GM19463 (cell line): ENCODE results near the gene PDX1.

Experiments
- ATAC-seq: cut with Tn5 transposase; IDR thresholded peaks from one replicate; pipeline ENCODE4 v1.9.1; 2021; ENCODE audit warnings: mild to moderate bottlenecking, moderate library complexity; ENCODE audit not compliant: unreplicated experiment

The PDX1 gene

GRCh38 chr13:27919934-27920676 is at the start of gene PDX1:
TSS of gene PDX1 (plus strand) at chr13:27920000. CDS start at chr13:27920139, 139 bp downstream.
- peak; percentile 63 for ATAC-seq

- ATAC-seq: no peak
These were observed 41.5 kb upstream of the PDX1 start for GRCh38 chr13:27878274-27878673.

DNA sequence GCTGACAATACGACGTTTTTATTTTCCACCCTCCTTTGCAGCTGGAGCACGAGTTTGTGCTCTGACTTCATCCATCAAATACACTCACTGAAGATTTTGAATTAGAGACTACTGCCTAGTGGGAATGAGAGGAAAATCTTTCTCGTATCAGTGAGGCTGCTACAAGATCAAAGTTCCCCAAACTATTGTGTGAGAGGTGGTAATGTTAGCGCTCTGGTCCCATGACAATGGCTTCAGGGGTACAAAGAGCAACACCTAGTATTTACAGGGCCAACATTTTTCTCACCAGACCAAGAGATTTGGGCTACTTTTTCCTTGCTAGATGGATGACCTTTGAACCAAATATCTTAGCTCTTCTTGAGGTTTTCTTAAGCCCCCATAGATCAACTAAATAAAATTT is 30.3 kb upstream of the PDX1 start:
- ATAC-seq: no peak

DNA sequence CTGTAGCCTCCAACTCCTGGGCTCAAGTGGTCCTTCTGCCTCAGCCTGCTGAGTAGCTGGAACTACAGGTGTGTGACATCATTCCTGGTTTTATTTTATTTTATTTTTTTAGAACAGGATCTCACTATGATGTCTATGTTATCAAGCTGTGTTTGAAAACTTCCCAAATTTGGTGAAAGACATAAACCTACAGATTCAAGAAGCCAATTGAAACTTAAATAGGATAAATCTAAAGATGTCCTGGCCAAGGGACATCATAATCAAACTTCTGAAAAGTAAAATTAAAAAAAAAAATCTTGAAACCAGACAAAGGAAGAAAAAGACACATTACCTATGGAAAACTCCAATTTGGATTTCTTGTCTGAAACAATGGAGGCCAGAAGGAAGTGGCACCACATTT is 23.1 kb upstream of the PDX1 start:
- ATAC-seq: no peak

DNA sequence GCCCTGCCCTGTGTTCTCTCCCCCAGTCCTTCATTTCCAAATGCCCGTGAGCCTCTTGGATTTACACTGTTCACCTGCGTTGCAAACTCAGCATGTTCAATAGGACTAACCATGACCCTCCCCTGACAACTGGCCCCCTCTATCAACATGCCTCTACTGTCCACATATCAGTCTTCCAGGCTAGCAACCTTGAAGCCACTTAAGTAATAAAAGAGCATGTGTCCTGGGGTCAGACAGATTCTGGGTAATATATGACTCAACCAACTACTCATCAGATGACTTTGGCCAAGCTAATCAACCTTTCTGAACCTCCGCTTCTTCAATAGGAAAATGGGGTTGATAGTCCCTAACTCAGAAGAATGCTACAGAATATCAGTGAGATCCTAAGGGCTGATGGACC is 15.1 kb upstream of the PDX1 start:
- no peak for ATAC-seq

- no peak for ATAC-seq
These were observed 14.2 kb upstream of the PDX1 start for GRCh38 chr13:27905650-27906049.

DNA sequence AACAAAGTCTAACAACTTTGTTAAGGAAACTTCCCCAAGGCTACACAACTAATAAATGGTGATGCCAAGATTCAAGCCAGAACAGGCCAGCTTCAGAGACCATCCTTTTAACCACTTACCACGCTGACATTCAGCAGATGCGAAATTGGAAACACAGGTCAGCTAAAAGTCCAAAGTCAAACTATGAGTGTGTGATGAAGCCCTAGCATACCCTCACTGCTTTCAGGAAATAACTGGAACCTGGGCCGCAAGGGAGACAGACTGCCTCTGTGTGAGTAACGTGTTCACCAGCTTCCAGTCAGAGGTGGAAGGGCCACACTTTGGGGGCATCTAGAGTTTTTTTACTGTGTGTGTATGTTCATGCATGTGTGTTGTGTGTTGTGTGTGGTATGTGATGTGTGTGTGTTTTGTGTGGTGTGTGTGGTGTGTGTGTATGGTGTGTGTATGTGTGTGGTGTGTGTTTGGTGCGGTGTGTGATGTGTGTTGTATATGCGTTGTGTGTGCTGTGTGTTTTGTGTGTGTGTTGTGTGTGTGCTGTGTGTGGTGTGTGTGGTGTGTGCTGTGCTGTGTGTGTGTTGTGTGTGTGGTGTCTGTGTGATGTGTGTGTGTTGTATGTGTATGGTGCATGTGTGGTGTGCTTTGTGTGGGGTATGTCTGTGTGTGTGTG is 12.5 kb upstream of the PDX1 start:
- no peak for ATAC-seq

GRCh38 chr13:27909378-27909777 is 10.4 kb upstream of the PDX1 start:
- ATAC-seq: no peak

DNA sequence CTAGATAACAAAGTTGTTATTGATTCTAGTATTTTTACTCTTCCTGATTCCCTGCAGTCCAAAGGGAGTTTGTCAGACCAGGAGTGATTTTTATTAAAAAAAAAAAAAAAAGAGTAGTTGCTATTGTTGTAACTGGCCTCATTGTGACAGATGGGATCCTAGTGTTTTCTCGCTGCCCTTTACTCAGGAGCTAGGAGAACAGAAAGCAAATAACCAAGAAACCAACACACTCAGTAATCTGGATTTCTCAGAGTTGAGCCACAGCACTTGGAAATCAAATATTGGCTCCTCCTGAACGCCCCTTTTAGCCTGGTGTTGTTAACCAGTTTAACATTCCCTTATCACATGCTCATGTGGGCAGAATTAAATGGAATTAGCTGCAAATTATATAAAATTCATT is 8.3 kb upstream of the PDX1 start:
- ATAC-seq: no peak

- no peak for ATAC-seq
These were observed 6.6 kb upstream of the PDX1 start for GRCh38 chr13:27913160-27913559.

DNA sequence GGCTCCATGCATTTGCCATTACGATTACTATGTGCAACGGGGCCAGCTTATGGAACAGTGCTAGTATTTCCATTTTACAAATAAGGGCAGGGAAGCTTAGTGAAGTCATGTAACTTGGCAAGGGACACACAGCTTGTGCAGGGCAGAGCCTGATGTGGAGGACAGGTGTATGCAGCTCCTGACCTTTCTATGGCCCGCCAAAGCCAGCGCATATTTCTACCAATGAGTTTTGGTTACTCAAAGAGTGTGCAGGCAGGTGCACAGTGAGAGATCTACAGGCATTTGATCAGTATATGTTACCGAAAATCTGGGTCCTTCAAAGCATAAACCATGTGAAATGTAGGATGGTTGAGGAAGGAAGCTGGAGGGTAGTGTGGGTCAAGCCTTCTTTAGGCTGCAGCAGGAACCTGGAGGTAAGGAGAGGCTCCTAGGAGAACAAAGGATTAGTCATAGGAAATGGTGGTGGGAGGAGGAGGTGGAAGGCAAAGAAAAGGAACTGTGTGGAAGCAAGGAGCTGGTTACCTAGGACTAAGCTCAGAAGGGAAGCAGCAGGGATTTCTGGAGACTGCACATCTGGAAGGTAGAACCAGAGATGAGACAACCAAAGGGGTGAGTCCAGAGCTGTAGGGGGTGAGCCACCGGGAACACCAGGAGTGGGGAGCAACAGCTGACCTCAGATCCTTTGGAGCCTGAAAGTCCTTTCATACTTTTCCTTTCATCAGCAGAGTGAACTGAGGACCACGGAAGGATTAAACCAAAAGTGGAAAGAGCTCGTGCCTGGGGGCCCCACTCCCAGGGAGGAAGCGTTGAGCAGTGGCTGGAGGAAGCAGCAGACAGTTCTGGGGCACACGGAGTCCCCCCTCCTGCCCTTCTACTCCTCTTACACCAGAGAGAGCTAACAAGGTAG is 4.2 kb upstream of the PDX1 start:
- ATAC-seq: no peak

GRCh38 chr13:27917121-27917947 is 2.5 kb upstream of the PDX1 start:
- ATAC-seq: no peak

- no peak for ATAC-seq
These were observed 1.5 kb upstream of the PDX1 start for GRCh38 chr13:27918041-27918917.

DNA sequence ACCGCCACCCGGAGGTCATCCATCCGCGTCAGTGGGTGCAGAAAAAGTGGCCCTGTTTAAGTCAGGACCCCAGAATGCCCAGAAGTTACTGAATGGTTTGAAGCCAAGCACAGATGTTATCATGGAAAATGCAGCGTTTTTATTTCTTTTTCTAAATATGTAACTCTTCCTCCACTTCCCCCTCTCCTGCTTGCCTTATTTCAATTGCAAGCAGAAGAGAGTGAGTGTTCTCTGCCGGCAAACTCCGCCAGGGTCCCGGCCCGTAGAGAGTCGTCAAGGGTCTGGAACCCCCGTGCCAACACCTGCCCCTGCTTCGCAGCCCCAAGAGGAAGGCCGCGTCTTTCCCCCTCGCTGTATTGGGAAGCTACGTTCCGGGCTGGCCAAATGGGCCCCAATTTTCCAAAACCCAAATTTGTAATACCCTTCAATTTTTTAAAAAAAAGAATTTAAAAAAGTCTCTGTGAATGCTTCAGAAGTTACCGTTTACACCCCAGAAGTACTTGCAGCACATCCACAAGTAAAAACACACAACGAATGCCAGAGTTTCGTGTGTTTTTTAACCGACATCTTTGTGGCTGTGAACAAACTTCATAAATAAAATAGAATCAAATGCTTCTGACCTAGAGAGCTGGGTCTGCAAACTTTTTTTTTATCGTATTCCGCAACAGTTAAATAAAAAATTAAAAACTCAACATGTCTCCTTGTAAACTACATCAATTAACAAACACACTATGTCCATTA is 712 bp upstream of the PDX1 start:
- ATAC-seq: no peak

DNA sequence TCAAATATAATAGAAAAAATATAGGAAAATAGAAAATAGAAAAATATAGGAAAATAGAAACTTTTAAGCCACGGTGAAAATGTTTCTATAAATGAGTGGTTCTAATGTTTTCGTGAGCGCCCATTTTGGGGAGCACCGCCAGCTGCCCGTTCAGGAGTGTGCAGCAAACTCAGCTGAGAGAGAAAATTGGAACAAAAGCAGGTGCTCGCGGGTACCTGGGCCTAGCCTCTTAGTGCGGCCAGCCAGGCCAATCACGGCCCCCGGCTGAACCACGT is 204 bp upstream of the PDX1 start:
- ATAC-seq: no peak

DNA sequence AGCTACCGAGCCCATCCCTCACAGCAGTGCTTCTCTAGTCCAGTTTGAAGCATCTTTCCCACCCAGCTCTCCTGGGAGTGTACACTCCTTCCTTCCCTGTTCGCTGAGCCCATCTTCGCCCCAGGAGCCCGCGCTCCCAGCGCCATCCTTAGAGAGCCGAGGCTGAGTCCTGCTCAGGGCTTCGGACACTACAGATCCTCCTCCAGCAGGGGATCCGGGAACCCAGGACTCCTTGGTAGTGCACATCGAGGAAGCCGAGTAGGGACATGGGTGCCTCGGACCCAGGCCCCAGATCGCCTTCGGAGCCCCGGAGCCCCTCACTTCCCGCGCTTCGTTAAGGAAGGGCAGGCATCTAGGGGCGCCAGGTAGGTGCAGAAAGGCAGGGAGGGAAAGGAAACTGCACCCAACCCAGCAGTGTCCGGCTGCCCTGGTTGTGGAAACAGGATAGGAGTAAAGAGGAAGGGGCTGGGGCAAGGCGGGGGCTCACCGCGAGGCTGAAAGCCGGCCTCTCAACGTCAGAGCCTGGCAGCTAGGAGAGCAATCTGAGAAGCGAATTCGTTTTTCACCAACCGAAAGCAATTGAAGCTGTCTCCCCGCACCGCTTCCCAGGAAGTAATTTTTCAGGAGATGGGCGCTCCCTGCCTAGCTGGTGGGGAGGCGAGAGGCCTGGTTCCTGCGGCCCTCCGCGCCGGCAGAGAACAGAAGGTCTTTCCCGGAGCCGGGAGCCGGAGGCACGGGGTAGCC is 1.0 kb downstream of the PDX1 start:
- ATAC-seq: no peak

GRCh38 chr13:27921421-27921960 is 1.7 kb downstream of the PDX1 start:
- ATAC-seq: no peak
